HCT116 (cell line): ENCODE results near the gene TMEM14A. TPM values are rescaled to one million over a fixed set of nuclear protein-coding genes. Genes with fewer than 3 reads are reported as not detected.

ENCODE experiments used
- ATAC-seq: fragments of 200-7000 bp; cut with Tn5 transposase; 2 replicates; pipeline ENCODE4 v1.9.1; 2020; ENCODE audit warnings: mild to moderate bottlenecking, moderate library complexity
- BruUV-seq: library from RNA; stranded (reverse); fragments of 400-500 nt; replicated peaks from 2 replicates; lab custom pipeline; 2021; lab: Mats Ljungman, UMichigan
- CTCF ChIA-PET: fragments of 300-600 bp; sonication (Branson Sonifier 250); formaldehyde crosslinking; loops from one replicate; lab custom pipeline; 2021; ENCODE audit warnings: antibody characterized with exemption; lab: Charles Lee
- POLR2A ChIA-PET: fragments of 300-600, 350-600 bp; sonication (Branson Sonifier 250); formaldehyde crosslinking; loops from one replicate; lab custom pipeline; 2021; ENCODE audit warnings: antibody characterized with exemption; lab: Charles Lee
- RAD21 ChIA-PET, 2 experiments: fragments of 300-600 bp; sonication (Branson Sonifier 250); formaldehyde crosslinking; loops; one replicate each; lab custom pipeline; 2023; ENCODE audit warnings: low total read pairs in 2 of 2; ENCODE audit not compliant: uncharacterized antibody in 2 of 2, unreplicated experiment in 2 of 2, low non-redundant PET in 1 of 2; lab: Charles Lee
- DNase-seq: peaks from one replicate; pipeline ENCODE4 v3.0.0-alpha.2; 2010; ENCODE audit warnings: low read depth, low spot score
- H2AFZ ChIP-seq: fragments of 200-600 bp; shearing (Covaris generic), sonication (generic); 2 replicates; pipeline ENCODE4 v1.6.1; 2017; ENCODE audit warnings: low read depth, mixed run types, mixed read lengths, antibody characterized with exemption, low read length; ENCODE audit not compliant: poor library complexity, severe bottlenecking
- H3K27ac ChIP-seq: 2 replicates; pipeline ENCODE4 v1.5.1; 2012; ENCODE audit warnings: low read depth, low read length
- H3K27me3 ChIP-seq: fragments of 200-600 bp; sonication (generic); 2 replicates; pipeline ENCODE4 v1.6.1; 2016; ENCODE audit warnings: mixed run types, low read length, mixed read lengths; ENCODE audit not compliant: insufficient read depth
- H3K36me3 ChIP-seq, 2 experiments: fragments of 200-500 bp in 1 of 2; fragments of 200-600 bp in 1 of 2; sonication (Bioruptor generic) in 1 of 2; sonication (generic) in 1 of 2; 2 replicates each; pipeline versions ENCODE4 v1.5.1 to v1.6.1; 2014 to 2016; ENCODE audit warnings: low read length in 2 of 2, inconsistent platforms in 1 of 2, mixed read lengths in 1 of 2, mixed run types in 1 of 2; ENCODE audit not compliant: insufficient read depth in 2 of 2, control insufficient read depth in 1 of 2
- H3K4me1 ChIP-seq, 2 experiments: fragments of 200-600 bp in 1 of 2; sonication (generic) in 1 of 2; 2 replicates each; pipeline versions ENCODE4 v1.5.1 to v1.6.1; 2012 to 2017; ENCODE audit warnings: low read length in 2 of 2, inconsistent platforms in 1 of 2, mild to moderate bottlenecking in 1 of 2, mixed read lengths in 1 of 2, mixed run types in 1 of 2, moderate library complexity in 1 of 2; ENCODE audit not compliant: insufficient read depth in 2 of 2, control insufficient read depth in 1 of 2
- H3K4me2 ChIP-seq: fragments of 200-600 bp; sonication (generic); 2 replicates; pipeline ENCODE4 v1.6.1; 2017; ENCODE audit warnings: mixed run types, low read length, mixed read lengths
- H3K4me3 ChIP-seq, 2 experiments: fragments of 200-600 bp in 1 of 2; sonication (generic) in 1 of 2; replicated peaks in 1 of 2; 2 replicates each; pipeline ENCODE4 v1.5.1; 2011 to 2016; ENCODE audit warnings: low read length in 2 of 2, control low read depth in 1 of 2, low read depth in 1 of 2, mild to moderate bottlenecking in 1 of 2, mixed read lengths in 1 of 2, mixed run types in 1 of 2
- H3K79me2 ChIP-seq: fragments of 200-600 bp; sonication (generic); 2 replicates; pipeline ENCODE4 v1.6.1; 2017; ENCODE audit warnings: mild to moderate bottlenecking, mixed run types, low read length, moderate library complexity, mixed read lengths; ENCODE audit not compliant: insufficient read depth
- H3K9ac ChIP-seq: fragments of 200-600 bp; sonication (generic); 2 replicates; pipeline ENCODE4 v1.6.1; 2016; ENCODE audit warnings: low read length, mixed read lengths
- H3K9me2 ChIP-seq: fragments of 200-600 bp; sonication (generic), shearing (Covaris generic); 2 replicates; pipeline ENCODE4 v1.6.1; 2017; ENCODE audit warnings: mixed run types, mild to moderate bottlenecking, moderate library complexity; ENCODE audit not compliant: insufficient read depth
- H3K9me3 ChIP-seq, 2 experiments: fragments of 200-500 bp in 1 of 2; fragments of 200-600 bp in 1 of 2; sonication (Bioruptor generic) in 1 of 2; sonication (generic) in 1 of 2; 2 replicates each; pipeline ENCODE4 v1.6.1; 2014 to 2017; ENCODE audit warnings: low read length in 2 of 2, mixed read lengths in 2 of 2, inconsistent platforms in 1 of 2, low read depth in 1 of 2, mild to moderate bottlenecking in 1 of 2, mixed run types in 1 of 2, moderate library complexity in 1 of 2; ENCODE audit not compliant: control insufficient read depth in 1 of 2, insufficient read depth in 1 of 2
- H4K20me1 ChIP-seq: fragments of 200-600 bp; sonication (generic), shearing (Covaris generic); 2 replicates; pipeline ENCODE4 v1.6.1; 2017; ENCODE audit warnings: mixed run types, mild to moderate bottlenecking, moderate library complexity; ENCODE audit not compliant: insufficient read depth
- ATF3 ChIP-seq: IDR thresholded peaks from 2 replicates; pipeline ENCODE4 v1.6.1; 2012
- CEBPB ChIP-seq: IDR thresholded peaks from 2 replicates; pipeline ENCODE4 v1.6.1; 2012; ENCODE audit warnings: low read depth
- EGR1 ChIP-seq: IDR thresholded peaks from 2 replicates; pipeline ENCODE4 v1.6.1; 2012; ENCODE audit warnings: low read depth
- ELF1 ChIP-seq: IDR thresholded peaks from 2 replicates; pipeline ENCODE4 v1.6.1; 2012; ENCODE audit warnings: low read depth, borderline replicate concordance
- EZH2 ChIP-seq: fragments of 200-600 bp; sonication (generic); IDR thresholded peaks from 2 replicates; pipeline ENCODE4 v1.6.1; 2017; ENCODE audit warnings: antibody characterized with exemption, mixed run types
- MAX ChIP-seq: IDR thresholded peaks from 2 replicates; pipeline ENCODE4 v1.6.1; 2012
- POLR2A ChIP-seq: IDR thresholded peaks from 2 replicates; pipeline ENCODE4 v1.7.0; 2011; ENCODE audit warnings: borderline replicate concordance; ENCODE audit not compliant: insufficient read depth, insufficient read length; ENCODE audit errors: extremely low read depth
- SIN3A ChIP-seq: IDR thresholded peaks from 2 replicates; pipeline ENCODE4 v1.6.1; 2012; ENCODE audit warnings: low read depth
- YY1 ChIP-seq: IDR thresholded peaks from 2 replicates; pipeline ENCODE4 v1.6.1; 2011; ENCODE audit warnings: low read length, low read depth, moderate library complexity, mild to moderate bottlenecking; ENCODE audit not compliant: insufficient replicate concordance; ENCODE audit errors: extremely low read depth
- ZBTB33 ChIP-seq: IDR thresholded peaks from 2 replicates; pipeline ENCODE4 v1.6.1; 2011; ENCODE audit warnings: mild to moderate bottlenecking, low read length, moderate library complexity; ENCODE audit not compliant: insufficient replicate concordance; ENCODE audit errors: extremely low read depth
- ZFX ChIP-seq: fragments of 450-650 bp; IDR thresholded peaks from 2 replicates; pipeline ENCODE4 v1.6.1; 2017
- ZNF274 ChIP-seq: fragments of 200-500 bp; sonication (Bioruptor generic); IDR thresholded peaks from 2 replicates; pipeline ENCODE4 v1.6.1; 2014; ENCODE audit warnings: mild to moderate bottlenecking, low read depth, low read length, inconsistent platforms
- intact Hi-C: fragments of 100-400 bp; cut with micrococcal nuclease; formaldehyde crosslinking; loops from 2 replicates; pipeline ENCODE4 v1.10.0; 2022
- total RNA-seq: library from RNA; stranded (reverse); gene quantifications from one replicate; pipeline ENCODE4 v1.2.1, GENCODE V29; 2021; ENCODE audit not compliant: unreplicated experiment
- TF ChIP-seq, protein P1 (sequence below): IDR thresholded peaks from 2 replicates; pipeline ENCODE4 v1.6.1; 2012; ENCODE audit warnings: low read depth
- TF ChIP-seq, protein P2 (sequence below), 3 experiments: fragments of 200-600 bp in 1 of 3; sonication (generic) in 1 of 3; IDR thresholded peaks in 2 of 3; conservative IDR thresholded peaks in 1 of 3; 2 replicates each; pipeline ENCODE4 v1.5.1; 2012 to 2017; ENCODE audit warnings: low read depth in 2 of 3, low read length in 2 of 3, antibody characterized with exemption in 1 of 3, borderline replicate concordance in 1 of 3, control low read depth in 1 of 3, mild to moderate bottlenecking in 1 of 3, mixed read lengths in 1 of 3, mixed run types in 1 of 3, moderate library complexity in 1 of 3; ENCODE audit not compliant: insufficient read depth in 1 of 3

Gene TMEM14A
- total RNA-seq, 1 experiment from 2014 or later: 51.5 TPM

DNA sequence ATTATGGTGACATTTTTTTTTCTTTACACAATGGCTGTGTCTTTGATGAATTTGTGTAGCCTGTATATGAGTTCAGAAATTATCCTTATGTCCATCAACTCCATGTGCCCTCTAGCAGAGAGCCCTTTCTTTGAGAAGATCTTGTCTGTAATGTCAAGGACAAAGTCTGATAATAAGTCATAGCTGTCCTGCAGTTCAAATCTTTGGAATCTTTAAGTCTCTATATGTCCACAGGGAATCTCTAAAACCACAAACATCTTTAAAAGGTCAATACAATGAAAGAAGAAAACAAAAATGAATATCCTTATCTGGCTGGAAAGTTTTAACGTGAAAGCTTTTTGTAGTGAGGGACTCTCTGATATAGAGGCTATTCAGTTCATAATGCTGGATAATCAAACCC, 16.9 kb upstream of the TMEM14A start (continued):
- TF ChIP-seq POLR2A (no peak), MAX (no peak)
- TF ChIP-seq, protein P1, sequence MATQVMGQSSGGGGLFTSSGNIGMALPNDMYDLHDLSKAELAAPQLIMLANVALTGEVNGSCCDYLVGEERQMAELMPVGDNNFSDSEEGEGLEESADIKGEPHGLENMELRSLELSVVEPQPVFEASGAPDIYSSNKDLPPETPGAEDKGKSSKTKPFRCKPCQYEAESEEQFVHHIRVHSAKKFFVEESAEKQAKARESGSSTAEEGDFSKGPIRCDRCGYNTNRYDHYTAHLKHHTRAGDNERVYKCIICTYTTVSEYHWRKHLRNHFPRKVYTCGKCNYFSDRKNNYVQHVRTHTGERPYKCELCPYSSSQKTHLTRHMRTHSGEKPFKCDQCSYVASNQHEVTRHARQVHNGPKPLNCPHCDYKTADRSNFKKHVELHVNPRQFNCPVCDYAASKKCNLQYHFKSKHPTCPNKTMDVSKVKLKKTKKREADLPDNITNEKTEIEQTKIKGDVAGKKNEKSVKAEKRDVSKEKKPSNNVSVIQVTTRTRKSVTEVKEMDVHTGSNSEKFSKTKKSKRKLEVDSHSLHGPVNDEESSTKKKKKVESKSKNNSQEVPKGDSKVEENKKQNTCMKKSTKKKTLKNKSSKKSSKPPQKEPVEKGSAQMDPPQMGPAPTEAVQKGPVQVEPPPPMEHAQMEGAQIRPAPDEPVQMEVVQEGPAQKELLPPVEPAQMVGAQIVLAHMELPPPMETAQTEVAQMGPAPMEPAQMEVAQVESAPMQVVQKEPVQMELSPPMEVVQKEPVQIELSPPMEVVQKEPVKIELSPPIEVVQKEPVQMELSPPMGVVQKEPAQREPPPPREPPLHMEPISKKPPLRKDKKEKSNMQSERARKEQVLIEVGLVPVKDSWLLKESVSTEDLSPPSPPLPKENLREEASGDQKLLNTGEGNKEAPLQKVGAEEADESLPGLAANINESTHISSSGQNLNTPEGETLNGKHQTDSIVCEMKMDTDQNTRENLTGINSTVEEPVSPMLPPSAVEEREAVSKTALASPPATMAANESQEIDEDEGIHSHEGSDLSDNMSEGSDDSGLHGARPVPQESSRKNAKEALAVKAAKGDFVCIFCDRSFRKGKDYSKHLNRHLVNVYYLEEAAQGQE: no peak
- TF ChIP-seq, all 23 proteins: peak for 0

GRCh38 chr6:52654592-52654991, 16.3 kb upstream of the TMEM14A start:
- ChIA-PET RAD21 (no interaction called here), POLR2A (no interaction called here), CTCF (no interaction called here)
- Histone ChIP-seq H3K4me1 (no peaks in the 10 kb centered on the region; a peak in 1 of 4 replicates), H3K27ac (no peak overlapping the region), H2AFZ (no peak overlapping the region), H3K36me3 (no peaks in the 10 kb centered on the region), H3K27me3 (no peaks in the 10 kb centered on the region), H3K79me2 (no peaks in the 10 kb centered on the region), H3K4me3 (no peak overlapping the region), H3K9me3 (no peaks in the 10 kb centered on the region), H3K4me2 (no peak overlapping the region), H3K9me2 (no peaks in the 10 kb centered on the region), H4K20me1 (no peaks in the 10 kb centered on the region), H3K9ac (no peak overlapping the region)
- TF ChIP-seq ZNF274 (no peak), EZH2 (no peak), EGR1 (no peak), ATF3 (no peak), MAX (no peak), CEBPB (no peak), ZFX (no peak), SIN3A (no peak), ELF1 (no peak), ZBTB33 (no peak), YY1 (no peak)
- TF ChIP-seq, protein P2, sequence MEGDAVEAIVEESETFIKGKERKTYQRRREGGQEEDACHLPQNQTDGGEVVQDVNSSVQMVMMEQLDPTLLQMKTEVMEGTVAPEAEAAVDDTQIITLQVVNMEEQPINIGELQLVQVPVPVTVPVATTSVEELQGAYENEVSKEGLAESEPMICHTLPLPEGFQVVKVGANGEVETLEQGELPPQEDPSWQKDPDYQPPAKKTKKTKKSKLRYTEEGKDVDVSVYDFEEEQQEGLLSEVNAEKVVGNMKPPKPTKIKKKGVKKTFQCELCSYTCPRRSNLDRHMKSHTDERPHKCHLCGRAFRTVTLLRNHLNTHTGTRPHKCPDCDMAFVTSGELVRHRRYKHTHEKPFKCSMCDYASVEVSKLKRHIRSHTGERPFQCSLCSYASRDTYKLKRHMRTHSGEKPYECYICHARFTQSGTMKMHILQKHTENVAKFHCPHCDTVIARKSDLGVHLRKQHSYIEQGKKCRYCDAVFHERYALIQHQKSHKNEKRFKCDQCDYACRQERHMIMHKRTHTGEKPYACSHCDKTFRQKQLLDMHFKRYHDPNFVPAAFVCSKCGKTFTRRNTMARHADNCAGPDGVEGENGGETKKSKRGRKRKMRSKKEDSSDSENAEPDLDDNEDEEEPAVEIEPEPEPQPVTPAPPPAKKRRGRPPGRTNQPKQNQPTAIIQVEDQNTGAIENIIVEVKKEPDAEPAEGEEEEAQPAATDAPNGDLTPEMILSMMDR (IDR thresholded peaks at IDR 0.05 in 2 of 3, conservative IDR thresholded peaks at IDR 0.05 in 1 of 3; ENCODE audit: borderline replicate concordance in 1 of 3, insufficient read depth in 1 of 3, low read depth in 2 of 3, low read length in 2 of 3): no peak
- BruUV-seq: no TSS peak
- ATAC-seq (no peak), DNase-seq (no peak)
- intact Hi-C loops: loop anchor here (5.0 kb wide), 1 partner anchor 57 kb away; no protein-coding TSS in a partner anchor
